Measurements from ENCODE around the gene MIER2.
"Not testable (repeated sequence)": the region's sequence is repeated elsewhere in the genome, so short reads cannot be mapped to it uniquely, and the experiment has no call there.

Gene MIER2

DNA sequence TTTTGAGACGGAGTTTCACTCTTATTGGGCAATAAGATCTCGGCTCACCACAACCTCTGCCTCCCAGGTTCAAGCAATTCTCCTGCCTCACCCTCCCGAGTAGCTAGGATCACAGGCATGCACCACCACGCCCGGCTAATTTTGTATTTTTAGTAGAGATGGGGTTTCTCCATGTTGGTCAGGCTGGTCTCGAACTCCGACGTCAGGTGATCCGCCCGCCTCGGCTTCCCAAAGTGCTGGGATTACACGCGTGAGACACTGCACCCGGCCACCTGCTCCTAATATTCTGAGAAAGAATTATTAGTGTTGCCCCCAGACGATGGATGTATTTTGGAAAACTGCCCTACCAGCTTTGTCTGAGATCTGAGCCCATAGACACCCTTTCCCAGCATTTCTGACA is 10.9 kb upstream of the MIER2 start:
- not testable (repeated sequence) for DNase-seq

DNA sequence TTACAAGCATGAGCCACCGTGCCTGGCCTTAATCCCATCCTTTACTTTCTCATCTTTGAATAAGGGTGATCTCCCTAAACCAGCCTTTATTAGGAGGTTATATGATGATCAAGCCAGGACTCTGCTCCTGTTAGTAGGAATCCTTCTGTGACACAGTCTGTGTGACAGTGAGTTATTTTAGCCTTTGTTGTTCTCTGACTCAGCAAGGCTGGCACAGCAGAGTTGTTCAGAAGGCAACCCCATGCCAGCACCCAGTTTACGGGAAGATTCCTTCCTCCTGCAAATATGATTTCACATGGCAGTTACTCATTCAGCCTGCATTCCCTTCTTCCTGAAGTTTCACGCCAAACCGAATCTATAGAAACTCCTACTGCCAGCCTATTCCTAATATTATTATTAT is 10.5 kb upstream of the MIER2 start:
- no peak for DNase-seq

DNA sequence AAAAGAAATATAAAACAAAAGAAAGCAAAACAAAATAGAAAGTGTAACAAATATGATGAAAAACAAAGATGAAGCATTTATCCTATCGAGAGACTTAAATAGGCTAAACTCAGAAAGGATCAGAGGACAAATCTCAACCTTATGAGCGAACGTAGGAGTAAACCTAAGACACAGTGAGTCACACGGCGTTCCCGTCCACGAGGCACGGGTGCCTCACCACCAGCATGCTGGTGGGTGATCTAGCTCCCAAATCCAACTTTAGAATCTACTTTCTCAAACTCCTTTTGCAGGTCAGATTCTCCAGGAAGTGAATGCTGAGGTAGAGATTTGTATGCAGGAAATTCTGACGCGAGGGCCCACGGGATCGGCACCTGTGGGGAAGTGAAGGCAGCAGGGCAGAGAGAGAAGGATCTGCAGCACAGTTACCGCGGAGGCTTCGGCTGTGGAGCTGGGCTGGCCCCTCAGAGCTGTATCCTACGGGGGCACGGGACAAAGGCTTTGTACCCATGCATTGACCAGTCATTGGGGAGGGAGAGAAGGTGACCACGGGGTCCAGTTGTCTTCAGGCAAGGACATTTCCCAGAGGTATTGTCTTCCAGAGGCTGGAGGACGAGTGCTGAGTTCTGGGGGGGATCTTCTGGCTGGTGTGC is 7.5 kb upstream of the MIER2 start:
- DNase-seq: no peak

DNA sequence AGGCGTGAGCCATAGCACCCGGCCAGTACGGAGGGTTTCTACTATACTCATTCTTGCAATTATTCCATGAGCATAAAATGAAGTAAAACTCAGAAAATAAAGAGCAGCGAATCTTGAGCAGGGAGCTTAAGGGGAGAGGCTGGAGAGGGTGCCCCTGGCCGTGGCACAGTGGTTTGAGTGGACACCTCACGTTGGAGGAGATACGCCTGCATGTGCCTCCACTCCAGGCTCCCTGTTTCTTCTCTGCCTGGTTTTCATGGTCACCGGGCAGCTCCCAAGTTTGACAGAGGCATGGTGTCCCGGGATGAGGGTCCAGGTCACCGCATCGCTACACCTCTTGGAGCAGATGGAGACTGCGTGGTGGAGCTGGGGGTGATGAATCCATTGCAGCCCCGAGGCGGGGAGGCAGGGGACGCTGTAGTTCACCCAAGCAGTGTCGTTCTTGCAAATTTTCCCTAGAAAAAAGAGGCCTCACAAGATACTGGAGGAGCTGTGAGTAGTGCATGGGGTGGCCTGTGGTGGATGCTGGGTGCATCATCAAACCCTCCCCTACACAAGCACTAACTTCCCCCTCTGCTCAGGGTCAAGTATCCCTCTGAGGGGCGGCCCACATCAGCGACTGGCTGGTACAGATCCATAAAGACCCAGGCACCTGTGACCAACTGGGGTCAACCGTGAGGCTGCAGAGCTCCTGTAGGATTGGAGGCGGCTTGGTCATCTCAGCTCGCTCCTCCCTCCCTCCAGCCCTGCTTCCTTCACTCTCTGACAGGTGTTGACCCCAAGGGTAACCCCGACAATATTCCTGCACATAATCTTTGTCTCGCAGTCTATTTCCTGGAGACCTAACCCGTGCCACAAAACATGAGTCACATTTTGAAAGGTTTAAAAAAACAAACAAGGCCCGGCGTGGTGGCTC is 3.6 kb upstream of the MIER2 start:
- DNase-seq: no peak

DNA sequence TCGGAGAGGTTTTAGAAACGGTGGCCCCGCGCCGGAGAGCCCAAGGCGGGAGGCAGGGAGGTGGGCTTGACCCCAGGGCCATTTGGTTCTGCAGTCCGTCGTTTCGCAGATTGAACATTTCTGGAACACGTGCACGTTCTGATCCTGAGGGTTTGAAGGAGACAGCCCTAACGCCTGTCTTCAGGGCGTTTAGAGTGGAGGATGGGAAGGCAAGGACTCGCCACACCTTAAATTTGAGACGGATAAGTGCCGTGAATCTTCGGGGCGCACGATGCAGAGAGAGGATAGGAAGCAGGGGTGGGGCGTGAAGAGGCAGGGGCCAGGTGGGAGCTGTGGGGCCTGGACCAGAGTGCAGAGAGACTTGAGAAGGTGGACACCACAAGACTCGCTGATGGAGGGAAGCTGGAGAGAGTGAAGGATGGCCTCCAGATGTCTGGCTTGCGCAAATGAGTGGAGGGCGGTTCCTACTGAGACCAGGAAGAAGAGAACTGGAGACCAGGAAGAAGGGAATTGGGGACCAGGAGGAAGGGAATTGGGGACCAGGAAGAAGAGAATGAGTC is 804 bp upstream of the MIER2 start:
- DNase-seq: no peak

DNA sequence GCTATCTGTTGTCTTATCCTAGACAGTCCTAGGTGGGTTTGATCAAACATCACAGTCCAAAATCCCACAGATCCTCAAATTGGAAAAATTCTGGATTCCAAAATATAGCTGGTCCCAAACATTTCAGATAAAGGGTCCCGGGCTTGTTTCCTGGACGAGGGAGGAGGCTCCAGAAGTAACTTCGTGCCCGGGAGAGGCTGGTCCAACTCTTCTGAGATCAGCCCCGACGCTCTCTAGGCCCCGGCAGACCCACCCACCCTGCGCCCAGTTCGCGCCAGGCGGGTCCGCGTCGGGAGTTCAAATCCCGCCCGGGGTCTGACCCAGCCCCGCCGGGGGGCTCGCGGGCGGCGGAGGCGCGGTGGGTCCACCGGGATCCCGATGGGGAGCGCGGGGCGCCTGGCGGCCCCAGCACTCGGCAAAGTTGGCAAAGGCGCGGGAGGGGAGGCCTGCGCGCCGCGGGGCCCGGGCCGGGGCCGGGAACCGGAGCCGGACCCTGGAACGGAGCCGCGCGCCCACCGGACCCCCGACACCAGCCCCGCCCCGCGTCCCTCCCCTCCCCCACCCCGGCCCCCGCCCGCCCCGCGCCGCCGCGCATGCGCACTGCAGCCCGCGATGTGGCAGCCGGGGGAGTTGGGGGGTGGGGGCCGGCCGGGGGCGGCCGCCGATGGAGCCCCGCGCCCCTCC is 513 bp downstream of the MIER2 start:
- DNase-seq: no peak

DNA sequence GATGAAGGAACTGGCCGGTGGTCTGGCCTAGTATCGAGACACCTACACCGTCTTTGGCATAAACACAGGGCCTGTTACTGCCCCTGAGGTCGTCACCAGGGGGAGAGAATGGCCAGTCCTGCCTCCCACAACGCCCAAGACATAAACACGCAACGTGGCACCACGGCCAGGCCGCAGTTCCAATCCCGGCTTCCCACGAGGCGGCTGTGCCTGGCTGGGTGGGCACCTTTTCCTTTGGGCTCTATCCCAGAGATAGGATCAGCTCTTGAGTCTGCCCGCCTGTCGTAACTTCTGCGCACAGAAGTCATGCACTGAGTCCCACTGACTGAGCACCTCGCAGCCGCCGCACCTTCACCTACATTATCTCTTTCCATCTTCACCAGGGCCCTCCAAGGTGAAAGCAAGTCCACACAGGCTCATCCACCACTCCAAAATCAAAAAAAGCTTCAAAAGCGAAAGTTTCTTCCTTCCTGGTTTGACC is 1.1 kb downstream of the MIER2 start:
- no peak for DNase-seq

DNA sequence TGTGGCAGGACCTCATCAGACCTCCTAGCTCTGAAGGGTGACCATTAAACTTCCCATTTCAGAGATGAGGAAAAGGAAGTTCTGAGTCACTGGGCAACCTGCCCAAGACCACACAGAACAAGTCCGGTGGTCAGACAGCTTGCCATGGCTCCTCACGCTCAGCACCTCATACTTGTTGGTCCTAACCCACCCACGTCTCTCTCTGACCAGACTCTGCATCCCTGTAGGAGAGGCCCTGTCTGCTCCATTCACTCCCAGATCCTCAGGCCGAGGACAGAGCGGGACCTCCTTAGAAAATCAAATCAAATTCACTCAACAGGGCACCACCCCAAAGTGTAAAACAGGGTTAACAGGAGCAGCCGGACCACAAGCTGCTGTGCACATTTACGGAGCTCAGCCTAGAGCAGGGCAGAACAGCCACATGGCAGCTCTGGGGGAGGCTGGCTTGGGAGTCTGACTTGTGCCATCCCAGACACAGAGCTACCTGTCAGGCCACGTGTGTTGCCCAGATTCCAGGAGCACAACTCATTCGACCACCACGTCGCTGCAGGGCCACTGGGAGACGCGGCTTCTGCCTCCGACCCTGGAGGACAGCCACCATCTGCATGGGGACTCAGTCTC is 1.7 kb downstream of the MIER2 start:
- DNase-seq: peak; percentile 46

DNA sequence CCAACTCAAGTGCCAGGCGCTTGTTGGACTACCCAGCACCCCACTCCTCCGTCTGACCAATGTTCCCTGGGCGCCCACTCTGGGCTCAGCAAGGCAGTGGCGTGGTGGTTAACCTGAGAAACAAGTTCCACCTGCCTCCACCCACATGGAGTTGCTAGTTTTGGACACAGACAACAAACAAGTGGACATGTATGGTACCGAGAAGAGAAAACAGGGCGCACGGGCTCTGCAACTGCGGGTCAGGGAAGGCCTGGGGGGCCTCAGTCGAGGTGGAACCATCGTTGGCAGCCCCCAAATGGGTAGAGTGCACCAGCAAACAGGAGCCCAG is 2.5 kb downstream of the MIER2 start:
- DNase-seq: no peak

DNA sequence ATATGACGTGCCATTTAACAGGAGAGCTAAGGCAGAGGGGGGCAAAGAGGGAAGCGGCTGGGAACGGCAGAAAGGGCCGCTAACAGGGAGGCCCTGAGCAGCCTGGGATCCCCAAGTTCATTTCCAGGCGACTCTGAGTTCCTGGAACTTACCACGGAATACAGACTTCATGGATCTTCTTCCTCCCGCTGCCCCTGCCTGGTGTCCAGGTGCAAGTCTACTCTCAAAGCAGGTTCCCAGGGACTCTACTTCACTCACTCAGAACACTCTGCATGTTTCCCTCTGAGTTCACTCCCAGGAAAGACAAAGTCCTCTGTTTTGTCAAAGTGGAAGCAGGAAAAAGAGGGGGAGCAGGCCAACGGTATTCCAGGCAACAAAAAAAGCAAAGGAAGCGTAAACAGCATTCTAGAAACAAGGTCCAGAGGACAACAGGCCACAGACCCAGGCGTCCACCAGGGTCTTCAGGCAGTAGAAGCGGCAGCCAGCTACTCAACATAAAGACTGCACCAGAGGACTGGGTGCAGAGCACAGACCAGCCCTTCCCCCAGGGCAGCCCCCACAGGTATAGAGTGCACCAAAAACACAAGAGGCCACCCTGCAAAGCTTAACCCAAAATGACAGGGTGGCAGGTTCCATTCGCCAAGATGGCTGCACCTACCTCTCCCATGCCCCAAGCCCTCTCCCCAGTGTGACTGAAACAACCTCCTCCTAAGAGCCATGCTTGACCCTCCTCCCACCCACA is 3.0 kb downstream of the MIER2 start:
- no peak for DNase-seq

DNA sequence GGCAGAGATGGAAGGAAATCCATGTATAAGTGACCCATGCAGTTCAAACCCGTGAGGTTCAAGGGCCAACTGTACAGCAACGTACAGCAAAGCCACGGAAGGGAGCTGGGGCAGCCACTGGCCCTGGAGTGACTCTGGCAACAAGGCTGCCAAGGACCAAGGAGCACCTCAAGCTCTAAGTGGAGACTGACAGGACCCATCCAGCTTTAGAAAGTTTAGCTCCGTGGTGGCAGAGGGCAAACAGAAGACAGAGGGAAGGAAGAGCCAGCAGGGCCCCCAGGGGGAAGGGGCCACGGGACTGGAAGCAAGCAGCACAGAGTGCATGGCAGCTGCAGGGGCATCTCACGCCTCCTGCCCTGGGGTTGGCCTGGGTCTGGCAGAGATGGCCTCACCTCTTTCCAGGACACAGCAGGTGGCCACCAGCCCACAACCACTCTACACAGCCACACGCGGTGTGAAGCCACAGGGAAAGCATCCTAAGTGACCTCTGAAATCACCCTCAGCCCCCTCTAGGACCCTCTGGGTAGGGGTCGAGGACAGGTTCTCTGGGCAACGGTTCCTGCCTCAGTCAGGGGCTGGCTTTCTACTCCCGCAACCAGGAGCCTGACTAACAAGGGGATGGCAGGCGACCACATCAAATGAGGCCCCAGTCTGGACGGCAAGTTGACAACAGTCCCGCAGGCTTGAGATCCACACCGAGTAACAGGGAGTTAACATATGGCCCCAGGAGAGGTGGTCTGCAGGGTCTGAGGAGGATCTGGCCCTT is 3.8 kb downstream of the MIER2 start:
- DNase-seq: no peak

DNA sequence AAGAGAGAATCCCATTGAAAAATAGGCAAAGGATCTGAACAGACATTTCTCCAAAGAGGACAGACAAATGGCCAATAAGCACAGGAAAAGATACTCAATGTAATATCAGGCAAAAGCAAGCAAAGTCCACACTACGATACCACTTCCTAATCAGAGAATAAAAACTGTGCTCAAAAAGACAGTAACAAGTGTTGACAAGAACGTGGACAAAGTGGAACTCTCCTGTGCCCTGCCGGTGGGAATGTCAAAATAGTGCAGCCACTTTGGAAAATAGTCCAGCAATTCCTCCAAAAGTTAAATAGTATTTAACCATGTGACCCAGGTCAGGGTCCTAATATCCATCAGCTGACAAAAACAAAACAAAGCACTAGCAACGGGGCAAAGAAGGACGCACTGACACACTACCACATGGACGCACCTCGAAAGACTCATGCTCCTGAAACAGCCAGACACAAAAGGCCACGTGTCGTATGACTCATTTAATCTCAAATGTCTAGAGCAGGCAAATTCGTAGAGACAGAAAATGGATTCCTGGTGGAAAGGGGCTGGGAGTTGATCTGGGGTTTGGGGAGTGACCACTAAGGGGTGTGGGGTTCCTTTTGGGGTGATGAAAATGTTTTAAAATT is 5.2 kb downstream of the MIER2 start:
- no peak for DNase-seq

DNA sequence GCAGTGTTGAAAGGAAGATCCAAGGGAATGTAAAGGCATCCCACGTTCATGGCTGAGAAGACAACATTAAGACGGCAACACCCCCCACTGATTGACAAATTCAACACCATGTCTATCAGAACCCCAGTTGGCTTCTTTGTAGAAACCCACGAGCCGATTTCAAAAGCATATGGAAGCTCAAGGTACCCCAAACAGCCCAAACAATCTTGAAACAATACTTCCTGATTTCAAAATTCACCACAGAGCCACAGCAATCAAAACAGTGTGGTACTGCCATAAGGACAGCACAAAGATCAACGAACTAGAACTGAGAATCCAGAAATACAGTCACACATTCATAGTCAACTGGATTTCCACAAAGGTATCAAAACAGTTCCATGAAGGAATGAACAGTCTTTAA is 6.2 kb downstream of the MIER2 start:
- no peak for DNase-seq

DNA sequence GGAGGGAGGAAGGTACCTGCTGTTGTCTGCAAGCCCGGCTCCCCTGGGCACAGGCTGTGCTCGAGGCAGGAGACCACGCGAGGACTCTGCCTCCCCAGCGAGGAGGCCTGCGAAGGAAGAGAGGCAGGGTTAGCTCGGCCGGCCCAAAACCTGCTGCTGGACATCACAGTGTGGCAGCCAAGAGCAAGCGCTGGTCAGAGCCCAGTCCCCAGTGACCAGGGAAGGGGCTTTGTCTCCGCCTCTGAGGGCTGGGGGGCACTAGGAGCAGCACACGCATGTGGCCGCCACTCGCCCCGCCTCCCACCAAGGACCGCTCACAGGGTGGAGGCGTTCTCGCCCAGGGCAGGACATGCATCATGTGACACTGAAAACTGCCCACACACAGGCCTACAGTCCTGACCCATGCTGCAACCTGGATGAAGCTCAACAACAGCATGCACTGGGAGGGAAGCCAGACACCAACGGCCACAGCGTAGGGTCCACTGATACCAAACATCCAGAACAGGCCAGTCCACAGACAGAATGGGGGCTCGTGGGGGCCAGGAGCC is 8.5 kb downstream of the MIER2 start:
- DNase-seq: no peak

DNA sequence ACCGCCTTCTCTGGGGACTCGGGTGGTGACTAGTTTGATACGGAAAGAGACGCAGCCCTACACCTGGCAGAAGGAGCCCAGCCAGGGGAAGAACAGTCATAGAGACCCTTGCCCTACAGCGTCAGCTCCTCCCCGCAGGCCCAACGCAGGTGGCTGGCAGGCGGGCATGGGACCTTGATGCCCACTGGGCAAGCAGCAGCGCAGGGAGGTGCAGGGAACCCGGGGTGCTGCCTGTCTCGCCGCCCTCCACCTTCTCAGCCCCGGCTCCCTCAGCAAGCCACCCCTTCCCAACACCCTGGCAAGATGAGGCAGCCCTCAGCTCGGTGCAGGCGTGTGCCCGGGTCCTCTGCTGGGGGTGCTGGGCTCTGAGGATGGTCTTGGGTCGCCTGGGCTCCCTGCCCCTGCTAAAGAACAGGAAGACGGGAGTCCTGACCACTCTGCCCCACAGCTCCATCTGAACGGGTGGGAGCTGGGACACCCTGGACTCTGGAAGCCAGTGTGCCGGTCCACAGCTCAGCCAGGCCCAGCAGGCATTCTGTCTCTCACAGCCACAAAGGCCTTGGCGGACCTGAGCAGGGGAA is 9.0 kb downstream of the MIER2 start:
- no peak for DNase-seq

DNA sequence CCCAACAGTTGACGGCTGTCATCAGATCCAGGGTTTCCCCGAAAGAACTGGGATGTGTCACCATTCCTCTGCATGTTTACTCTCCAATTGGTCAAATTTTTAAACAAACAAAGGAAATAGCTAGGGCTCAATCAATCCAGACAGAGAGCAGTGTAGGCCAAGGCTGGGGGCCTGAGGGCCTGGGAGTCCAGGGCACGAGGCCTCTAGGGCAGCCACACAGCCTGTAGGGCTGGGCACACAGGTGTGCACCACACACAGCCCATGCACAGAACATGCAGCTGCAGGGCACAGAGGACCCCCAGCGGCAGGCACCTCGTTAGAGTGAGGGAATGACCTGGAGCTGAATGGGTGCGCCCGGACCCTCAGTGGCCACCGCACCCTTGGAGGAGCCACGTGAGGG is 9.5 kb downstream of the MIER2 start:
- DNase-seq: no peak

DNA sequence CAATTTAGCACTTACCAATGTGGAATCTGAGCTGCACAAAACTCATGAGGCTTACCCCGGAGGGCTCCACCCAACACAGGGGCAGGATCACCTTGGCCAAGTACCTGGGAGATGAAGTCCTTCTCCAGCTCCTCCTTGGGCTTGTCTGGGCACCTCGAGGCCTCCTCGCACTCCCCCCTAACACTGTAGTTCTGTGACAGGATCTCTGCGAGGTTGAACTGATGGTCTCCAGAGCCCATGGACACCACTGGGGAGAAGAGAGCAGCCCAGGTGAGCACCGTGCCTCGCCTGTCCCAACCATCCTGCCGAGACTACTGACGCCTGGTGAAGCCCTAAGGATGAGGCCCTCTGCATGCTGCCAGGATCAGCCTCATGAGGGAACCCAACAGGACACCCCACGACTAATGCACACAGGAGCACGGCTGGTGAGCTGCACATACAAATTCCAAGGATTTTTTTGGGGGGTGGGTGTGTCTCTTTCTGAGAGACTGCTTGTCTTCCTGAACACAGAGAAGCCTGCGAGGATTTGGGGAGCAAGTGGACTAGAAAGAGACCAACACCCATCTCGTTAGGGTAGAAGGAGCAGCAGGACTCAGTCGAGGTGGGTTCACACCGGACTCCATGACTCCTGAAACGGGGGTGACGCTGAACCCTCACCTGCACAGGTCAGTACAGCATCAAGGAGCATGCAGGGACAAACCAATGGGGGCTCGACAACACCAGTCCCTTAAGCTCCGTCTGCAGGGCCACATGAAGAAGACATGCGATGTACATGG is 10.1 kb downstream of the MIER2 start:
- DNase-seq: no peak

DNA sequence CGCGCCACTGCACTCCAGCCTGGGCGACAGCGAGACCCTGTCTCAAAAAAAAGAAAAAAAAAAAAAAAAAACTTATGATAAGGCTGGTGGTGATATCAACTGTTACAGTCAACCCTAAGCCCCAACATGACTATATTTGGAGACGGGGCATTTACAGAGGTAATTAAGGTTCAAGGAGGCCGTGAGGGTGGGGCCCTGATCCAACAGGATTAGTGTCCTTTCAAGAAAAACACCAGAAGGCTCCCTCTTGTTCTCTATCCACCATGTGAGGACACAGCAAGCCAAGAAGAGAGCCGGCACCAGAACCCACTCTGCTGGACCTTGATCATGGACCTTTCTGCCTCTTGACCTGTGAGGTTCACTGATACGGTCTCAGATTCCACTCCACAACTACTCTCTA is 14.1 kb downstream of the MIER2 start:
- DNase-seq: no peak

DNA sequence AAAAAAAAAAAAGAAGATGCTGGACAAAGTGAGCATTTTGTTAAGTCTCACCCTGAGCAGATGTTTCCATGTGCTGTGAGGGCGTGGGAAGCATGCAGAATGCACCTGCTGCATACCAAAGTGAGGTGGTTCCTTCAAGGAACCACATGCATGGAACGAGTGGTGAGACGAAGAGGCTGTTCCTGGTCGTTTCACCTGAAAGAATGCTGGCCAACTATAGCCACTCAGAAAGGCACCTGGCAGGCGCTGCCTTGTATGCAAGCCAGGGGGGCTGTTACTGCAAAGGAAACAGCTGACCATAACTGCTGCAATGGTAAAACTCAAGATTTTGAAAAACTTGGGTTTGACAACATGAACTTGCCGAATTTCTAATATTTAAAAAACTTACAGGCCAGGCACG is 14.7 kb downstream of the MIER2 start:
- no peak for DNase-seq

Measured in right hindlimb (tissue), 1 donor.